K562 (cell line): Measurements from ENCODE around the gene MAP3K7. TPM values are rescaled to one million over a fixed set of nuclear protein-coding genes. Genes with fewer than 3 reads are reported as not detected.

Experiments
- ATAC-seq: fragments of 200-7000 bp; cut with Tn5 transposase; 3 replicates; pipeline ENCODE4 v1.9.1; 2020; ENCODE audit warnings: moderate library complexity
- BruUV-seq: library from RNA; stranded (reverse); fragments of 400-500 nt; replicated peaks from 2 replicates; lab custom pipeline; 2021; lab: Mats Ljungman, UMichigan
- CTCF ChIA-PET: fragments of 300-600 bp; formaldehyde crosslinking; extraction: SDS; loops from one replicate; lab custom pipeline; 2021; ENCODE audit warnings: low intra/inter-chr PET ratio; lab: Yijun Ruan, JAX
- POLR2A ChIA-PET: fragments of 300-600, 350-650 bp; sonication (Branson Sonifier 250); formaldehyde crosslinking; extraction: SDS; loops from one replicate; lab custom pipeline; 2021; ENCODE audit warnings: antibody characterized with exemption, inconsistent platforms; lab: Yijun Ruan, JAX
- DNase-seq, 4 experiments: peaks; one replicate each; pipeline versions ENCODE4 v3.0.0 to v3.0.0-alpha.2; 2011 to 2018; ENCODE audit warnings: low spot score in 3 of 4, mixed read lengths in 3 of 4; ENCODE audit errors: extremely low read depth in 1 of 4
- FAIRE-seq: peaks from 2 replicates; lab custom pipeline; 2011; peaks lifted over from hg19 to GRCh38; lab: Jason Lieb, UNC
- H2AFZ ChIP-seq: 2 replicates; pipeline ENCODE4 v1.6.0; 2011; ENCODE audit warnings: low read depth, low read length, control low read depth, inconsistent platforms
- H3K27ac ChIP-seq: fragments of 200-600 bp; 3 replicates; pipeline ENCODE4 v1.8.0; 2011; ENCODE audit warnings: low read depth, mild to moderate bottlenecking, control low read depth, inconsistent platforms, low read length, moderate library complexity, mixed read lengths; ENCODE audit errors: extremely low read depth
- H3K27me3 ChIP-seq, 2 experiments: fragments of 300-600 bp in 1 of 2; 2 replicates in 1 of 2; 3 replicates in 1 of 2; pipeline versions ENCODE4 v1.6.0 to v1.8.0; 2011; ENCODE audit warnings: inconsistent platforms in 2 of 2, low read length in 2 of 2, mild to moderate bottlenecking in 1 of 2, mixed read lengths in 1 of 2, moderate library complexity in 1 of 2; ENCODE audit not compliant: control insufficient read depth in 2 of 2, insufficient read depth in 2 of 2
- H3K36me3 ChIP-seq: fragments of 300-600 bp; 3 replicates; pipeline ENCODE4 v1.8.0; 2011; ENCODE audit warnings: mild to moderate bottlenecking, low read length, inconsistent platforms; ENCODE audit not compliant: control insufficient read depth, insufficient read depth
- H3K4me1 ChIP-seq, 2 experiments: fragments of 200-600 bp in 1 of 2; replicated peaks in 1 of 2; 2 replicates in 1 of 2; 3 replicates in 1 of 2; pipeline versions ENCODE4 v1.5.1 to v1.8.0; 2011; ENCODE audit warnings: inconsistent platforms in 2 of 2, low read length in 2 of 2, mild to moderate bottlenecking in 1 of 2, mixed read lengths in 1 of 2, moderate library complexity in 1 of 2; ENCODE audit not compliant: control insufficient read depth in 2 of 2, insufficient read depth in 2 of 2
- H3K4me2 ChIP-seq: 2 replicates; pipeline ENCODE4 v1.6.1; 2011; ENCODE audit warnings: low read length, control low read depth, inconsistent platforms, mixed read lengths; ENCODE audit not compliant: insufficient read depth
- H3K4me3 ChIP-seq: fragments of 200-600 bp; sonication (generic), shearing (Covaris generic); 2 replicates; pipeline ENCODE4 v1.5.1; 2016; ENCODE audit warnings: control low read depth, inconsistent platforms
- H3K79me2 ChIP-seq: fragments of 200-600 bp; 3 replicates; pipeline ENCODE4 v1.8.0; 2011; ENCODE audit warnings: low read length, inconsistent platforms; ENCODE audit not compliant: control insufficient read depth, insufficient read depth
- H3K9ac ChIP-seq, 2 experiments: 2 replicates each; pipeline versions ENCODE4 v1.6.0 to v1.6.1; 2011; ENCODE audit warnings: low read depth in 2 of 2, low read length in 2 of 2, control low read depth in 1 of 2, inconsistent platforms in 1 of 2, mild to moderate bottlenecking in 1 of 2, mixed read lengths in 1 of 2; ENCODE audit not compliant: insufficient read depth in 1 of 2
- H3K9me1 ChIP-seq: one replicate; pipeline ENCODE4 v1.6.0; 2011; ENCODE audit warnings: inconsistent platforms, mild to moderate bottlenecking, low read length, moderate library complexity; ENCODE audit not compliant: control insufficient read depth, insufficient read depth
- H3K9me3 ChIP-seq: replicated peaks from 2 replicates; pipeline ENCODE4 v1.5.1; 2011; ENCODE audit warnings: low read depth, low read length, inconsistent platforms; ENCODE audit not compliant: control insufficient read depth, insufficient read depth
- H4K20me1 ChIP-seq: replicated peaks from 2 replicates; pipeline ENCODE4 v1.6.1; 2011; ENCODE audit warnings: low read length, inconsistent platforms, mixed read lengths; ENCODE audit not compliant: control insufficient read depth, insufficient read depth
- CLOCK ChIP-seq: fragments of 250-450 bp; sonication (Bioruptor Pico); IDR thresholded peaks from 2 replicates; pipeline ENCODE4 v1.4.0; 2020; ENCODE audit warnings: mild to moderate bottlenecking, moderate library complexity, borderline replicate concordance
- HNRNPH1 ChIP-seq: fragments of 200-400 bp; formaldehyde crosslinking; optimal IDR thresholded peaks from 2 replicates; pipeline ENCODE3; 2017; ENCODE audit warnings: low read depth, mild to moderate bottlenecking, low read length, moderate library complexity
- KAT7 ChIP-seq: sonication (generic); formaldehyde crosslinking; IDR thresholded peaks from 2 replicates; pipeline ENCODE4 v1.8.0; 2022; ENCODE audit warnings: missing genetic modification reagents, mild to moderate bottlenecking, borderline replicate concordance
- MLLT1 ChIP-seq, 2 experiments: fragments of 450-650 bp; IDR thresholded peaks; 2 replicates each; pipeline ENCODE4 v1.6.1; 2016
- NFATC3 ChIP-seq: fragments of 450-650 bp; IDR thresholded peaks from 2 replicates; pipeline ENCODE4 v1.6.1; 2017; ENCODE audit warnings: mild to moderate bottlenecking
- RAD21 ChIP-seq, 2 experiments: fragments of 250-450 bp in 1 of 2; fragments of 450-650 bp in 1 of 2; sonication (Bioruptor Pico) in 1 of 2; formaldehyde crosslinking in 1 of 2; IDR thresholded peaks in 1 of 2; conservative IDR thresholded peaks in 1 of 2; 2 replicates each; pipeline versions ENCODE4 v1.4.0 to v1.8.0; 2020 to 2022; ENCODE audit warnings: mild to moderate bottlenecking in 2 of 2, moderate library complexity in 1 of 2
- RBFOX2 ChIP-seq: fragments of 200-400 bp; formaldehyde crosslinking; IDR thresholded peaks from 2 replicates; pipeline ENCODE4 v1.6.1; 2017; ENCODE audit warnings: low read depth, mild to moderate bottlenecking, low read length, moderate library complexity
- SMAD2 ChIP-seq: fragments of 150-350 bp; IDR thresholded peaks from 2 replicates; pipeline ENCODE4 v1.6.1; 2014; ENCODE audit warnings: low read depth, mild to moderate bottlenecking, low read length
- TCF7 ChIP-seq: sonication (generic); IDR thresholded peaks from 2 replicates; pipeline ENCODE4 v1.6.1; 2016; ENCODE audit warnings: antibody characterized with exemption, borderline replicate concordance
- ZNF583 ChIP-seq: fragments of 250-450 bp; sonication (Bioruptor Pico); IDR thresholded peaks from 2 replicates; pipeline ENCODE4 v1.4.0; 2020
- WGBS: fragments of 100-300 bp; shearing (Covaris generic); methylation state at CpG from one replicate; pipeline ENCODE4 v1.1.6; 2016; ENCODE audit warnings: low coverage, mixed read lengths; ENCODE audit not compliant: insufficient coverage; ENCODE audit errors: missing lambda C conversion rate; 5-methylcytosine and 5-hydroxymethylcytosine counted together
- in situ Hi-C: fragments of 300-500 bp; cut with MboI; formaldehyde crosslinking; loops from 4 replicates; pipeline ENCODE4 v1.15.0; 2018; ENCODE audit warnings: inconsistent platforms, mixed read lengths
- intact Hi-C: fragments of 100-400 bp; cut with micrococcal nuclease; formaldehyde crosslinking; loops from 2 replicates; pipeline ENCODE4 v1.14.2; 2022
- polyA plus RNA-seq, 8 experiments: library from polyadenylated mRNA; depleted of rRNA in 4 of 8; stranded (reverse) in 5 of 8; unstranded in 3 of 8; fragments of >200 nt; fragmentation: Nextera tagmentation in 2 of 8; fragmentation: Illumina TruSeq in 1 of 8; extraction: Ambion mirVana in 2 of 8; extraction: Trizol in 1 of 8; gene quantifications; 2 replicates each; pipeline versions ENCODE4 v1.2.1 to v1.2.3, GENCODE V29; 2011 to 2014; ENCODE audit warnings: inconsistent platforms in 1 of 8, missing spikeins in 1 of 8
- total RNA-seq, 7 experiments: library from RNA; depleted of rRNA in 6 of 7; stranded (reverse); fragments of >200 nt in 6 of 7; fragmentation: Illumina TruSeq in 2 of 7; extraction: Trizol in 2 of 7; gene quantifications; 2 replicates each; pipeline versions ENCODE4 v1.2.1 to v1.2.3, GENCODE V29; 2011 to 2021; ENCODE audit warnings: low replicate concordance in 1 of 7
- TF ChIP-seq, protein P1 (sequence below): IDR thresholded peaks from 2 replicates; pipeline ENCODE4 v1.6.1; 2016; ENCODE audit warnings: missing genetic modification characterization, missing compliant biosample characterization
- TF ChIP-seq, protein P2 (sequence below), 3 experiments: IDR thresholded peaks in 2 of 3; conservative IDR thresholded peaks in 1 of 3; 2 replicates each; pipeline ENCODE4 v1.5.1; 2011 to 2012; ENCODE audit warnings: low read length in 3 of 3, mild to moderate bottlenecking in 3 of 3, control low read depth in 2 of 3, improper control_type of control experiment in 1 of 3, inconsistent platforms in 1 of 3, low read depth in 1 of 3, mixed read lengths in 1 of 3, moderate library complexity in 1 of 3; ENCODE audit not compliant: insufficient read depth in 2 of 3

Gene MAP3K7
- total and polyA plus RNA-seq, 9 of the 15 experiments (the other 6 are each of a cell fraction or from before 2014, with no cell fraction given), result 13.4 to 60.9 (median 34.8) TPM

DNA sequence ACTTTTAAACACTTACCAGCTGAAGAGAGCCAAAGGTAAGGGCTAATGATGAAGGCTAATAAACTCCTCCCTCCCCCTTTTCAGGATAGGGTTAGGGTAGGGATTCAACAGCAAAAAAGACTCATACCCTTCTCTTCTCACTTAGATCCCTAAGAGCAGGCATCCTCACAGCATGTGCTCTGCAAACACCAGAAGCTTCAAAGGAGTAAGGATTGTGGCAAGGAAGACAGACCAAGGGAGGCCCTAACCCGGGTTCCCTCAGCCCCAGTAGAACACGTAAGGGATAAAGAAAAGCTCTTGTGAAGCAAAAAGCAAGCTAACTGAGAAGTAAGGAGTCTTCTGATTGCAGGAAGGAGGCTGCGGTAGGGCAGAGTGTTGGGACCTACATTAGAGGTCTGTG, 11.6 kb downstream of the MAP3K7 start (continued):
- TF ChIP-seq CLOCK (CRISPR knock-in tag) (no peak), ZNF583 (CRISPR knock-in tag) (no peak), NFATC3 (no peak), SMAD2 (no peak)
- TF ChIP-seq, protein P1, sequence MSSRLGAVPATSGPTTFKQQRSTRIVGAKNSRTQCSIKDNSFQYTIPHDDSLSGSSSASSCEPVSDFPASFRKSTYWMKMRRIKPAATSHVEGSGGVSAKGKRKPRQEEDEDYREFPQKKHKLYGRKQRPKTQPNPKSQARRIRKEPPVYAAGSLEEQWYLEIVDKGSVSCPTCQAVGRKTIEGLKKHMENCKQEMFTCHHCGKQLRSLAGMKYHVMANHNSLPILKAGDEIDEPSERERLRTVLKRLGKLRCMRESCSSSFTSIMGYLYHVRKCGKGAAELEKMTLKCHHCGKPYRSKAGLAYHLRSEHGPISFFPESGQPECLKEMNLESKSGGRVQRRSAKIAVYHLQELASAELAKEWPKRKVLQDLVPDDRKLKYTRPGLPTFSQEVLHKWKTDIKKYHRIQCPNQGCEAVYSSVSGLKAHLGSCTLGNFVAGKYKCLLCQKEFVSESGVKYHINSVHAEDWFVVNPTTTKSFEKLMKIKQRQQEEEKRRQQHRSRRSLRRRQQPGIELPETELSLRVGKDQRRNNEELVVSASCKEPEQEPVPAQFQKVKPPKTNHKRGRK (tag), result no peak

DNA sequence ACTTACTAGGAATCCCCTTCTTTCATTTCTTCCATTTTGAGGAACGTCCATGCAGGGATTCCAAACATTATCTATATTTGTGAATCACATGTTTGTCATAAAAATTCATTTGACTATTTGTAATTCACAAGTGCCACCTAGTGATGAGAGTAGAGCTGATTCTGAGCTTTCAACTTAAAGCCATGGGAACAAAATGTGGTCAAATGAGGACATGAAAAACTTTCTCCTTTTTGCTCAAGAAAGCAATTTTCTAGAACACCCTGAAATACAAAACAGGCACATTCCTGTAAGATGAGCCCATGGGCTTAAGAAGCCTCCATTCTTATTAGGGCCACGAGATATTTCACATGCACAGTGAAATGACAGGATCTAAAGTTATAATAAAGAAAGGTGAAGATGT, 12.3 kb downstream of the MAP3K7 start:
- H3K4me3 ChIP-seq, result no peak overlapping the region
- ATAC-seq, result no peak
- no peaks in the 10 kb centered on the region for H3K4me1 ChIP-seq
- no peak overlapping the region for H3K4me2 ChIP-seq
- H3K9me1 ChIP-seq, result no peaks in the 10 kb centered on the region
- in situ Hi-C loops (no loop called here), intact Hi-C loops (no loop called here)
- no peak overlapping the region for H3K27ac ChIP-seq
- no peak for FAIRE-seq
- BruUV-seq, result no TSS peak
- no peak for DNase-seq
- H4K20me1 ChIP-seq, result peaks cover 6% of the 10 kb centered on the region; the same call in 1 of the 2 replicates
- ChIA-PET CTCF (interaction anchor here (0.5 kb wide), 1 partner anchor 66 kb away, joined by 5 read pairs; no protein-coding TSS in a partner anchor), POLR2A (interaction anchor here (1.2 kb wide), 1 partner anchor 9 kb away, joined by 3 read pairs; no protein-coding TSS in a partner anchor)
- peaks cover 44% of the 10 kb centered on the region; the same call in 2 of the 3 replicates for H3K36me3 ChIP-seq
- no peak for TF ChIP-seq KAT7 (CRISPR knock-in tag)
- TF ChIP-seq HNRNPH1, result no peak
- peak in 1 of 2 experiments; percentile 43; a peak in 2 of 4 replicates for TF ChIP-seq RAD21 (CRISPR knock-in tag; conservative IDR thresholded peaks at IDR 0.05 in 1 of 2, IDR thresholded peaks at IDR 0.05 in 1 of 2)
- TF ChIP-seq TCF7, result no peak
- TF ChIP-seq, protein P2, sequence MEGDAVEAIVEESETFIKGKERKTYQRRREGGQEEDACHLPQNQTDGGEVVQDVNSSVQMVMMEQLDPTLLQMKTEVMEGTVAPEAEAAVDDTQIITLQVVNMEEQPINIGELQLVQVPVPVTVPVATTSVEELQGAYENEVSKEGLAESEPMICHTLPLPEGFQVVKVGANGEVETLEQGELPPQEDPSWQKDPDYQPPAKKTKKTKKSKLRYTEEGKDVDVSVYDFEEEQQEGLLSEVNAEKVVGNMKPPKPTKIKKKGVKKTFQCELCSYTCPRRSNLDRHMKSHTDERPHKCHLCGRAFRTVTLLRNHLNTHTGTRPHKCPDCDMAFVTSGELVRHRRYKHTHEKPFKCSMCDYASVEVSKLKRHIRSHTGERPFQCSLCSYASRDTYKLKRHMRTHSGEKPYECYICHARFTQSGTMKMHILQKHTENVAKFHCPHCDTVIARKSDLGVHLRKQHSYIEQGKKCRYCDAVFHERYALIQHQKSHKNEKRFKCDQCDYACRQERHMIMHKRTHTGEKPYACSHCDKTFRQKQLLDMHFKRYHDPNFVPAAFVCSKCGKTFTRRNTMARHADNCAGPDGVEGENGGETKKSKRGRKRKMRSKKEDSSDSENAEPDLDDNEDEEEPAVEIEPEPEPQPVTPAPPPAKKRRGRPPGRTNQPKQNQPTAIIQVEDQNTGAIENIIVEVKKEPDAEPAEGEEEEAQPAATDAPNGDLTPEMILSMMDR (IDR thresholded peaks at IDR 0.05 in 2 of 3, conservative IDR thresholded peaks at IDR 0.05 in 1 of 3; ENCODE audit: insufficient read depth in 2 of 3, low read depth in 1 of 3, low read length in 3 of 3), result peak in 1 of 3 experiments; percentile 39; a peak in 2 of 6 replicates
- no peak for TF ChIP-seq MLLT1 (IDR thresholded peaks at IDR 0.05)
- TF ChIP-seq RBFOX2, result no peak
- no peaks in the 10 kb centered on the region for H3K9me3 ChIP-seq
- H3K9ac ChIP-seq, result no peak overlapping the region
- WGBS, result 56% methylated on average over 2 of the region's 2 CpGs
- no peak overlapping the region for H2AFZ ChIP-seq
- peaks cover 41% of the 10 kb centered on the region for H3K79me2 ChIP-seq
- H3K27me3 ChIP-seq, result no peaks in the 10 kb centered on the region
